Posterior cingulate gyrus (tissue), 11 donors: ENCODE data around the gene SRRT.

ENCODE experiments used
- DNase-seq, 10 donors: peaks; one replicate each; pipeline versions ENCODE4 v3.0.0 to v3.0.0-alpha.2; 2020 to 2021; ENCODE audit warnings: mixed read lengths in 3 of 10
- intact Hi-C: fragments of 100-400 bp; cut with DNase I; formaldehyde crosslinking; loops from one replicate; pipeline ENCODE4 v1.15.1; 2023

SRRT gene

DNA sequence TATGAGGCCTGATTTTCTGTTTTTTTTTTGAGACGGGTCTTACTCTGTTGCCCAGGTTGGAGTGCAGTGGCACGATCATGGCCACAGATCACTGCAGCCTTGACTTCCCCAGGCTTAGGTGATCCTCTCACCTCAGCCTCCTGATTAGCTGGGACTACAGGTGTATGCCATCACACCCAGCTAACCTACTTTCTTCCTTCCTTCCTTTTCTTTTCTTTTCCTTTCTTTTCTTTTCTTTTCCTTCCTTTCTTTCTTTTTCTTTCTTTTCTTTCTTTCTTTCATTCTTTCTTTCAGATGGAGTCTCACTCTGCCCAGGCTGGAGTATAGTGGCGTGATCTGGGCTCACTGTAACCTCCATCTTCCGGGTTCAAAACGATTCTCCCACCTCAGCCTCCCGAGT is 3.8 kb downstream of the SRRT start:
- no peak for DNase-seq
- intact Hi-C loops = no loop called here

GRCh38 chr7:100879685-100880261 is 4.9 kb downstream of the SRRT start:
- intact Hi-C loops = no loop called here
- peak in 1 of 10 donors; percentile 66 for DNase-seq

DNA sequence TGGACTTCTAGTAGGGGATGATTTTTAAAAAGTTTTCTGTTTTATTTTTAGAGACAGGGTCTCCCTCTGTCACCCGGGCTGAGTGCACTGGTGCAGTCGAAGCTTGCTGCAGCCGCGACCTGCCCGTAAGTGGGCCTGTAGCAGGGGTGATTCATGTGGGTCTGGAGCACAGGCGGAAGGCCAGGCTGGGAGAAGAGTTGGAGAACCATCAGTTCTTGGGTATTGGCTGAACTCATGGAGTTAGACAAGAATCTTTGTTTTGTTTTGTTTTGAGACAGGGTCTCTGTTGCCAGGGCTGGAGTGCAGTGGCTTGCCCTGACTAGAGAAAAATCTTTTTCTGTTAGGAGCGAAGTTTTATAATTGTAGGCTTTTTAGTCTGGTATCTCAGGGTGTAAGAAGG is 5.7 kb downstream of the SRRT start:
- intact Hi-C loops = no loop called here
- peak in 1 of 10 donors; percentile 29 for DNase-seq

GRCh38 chr7:100881136-100881535 is 6.2 kb downstream of the SRRT start:
- intact Hi-C loops = no loop called here
- DNase-seq = peak in 1 of 10 donors; percentile 21

- no peak for DNase-seq
- intact Hi-C loops = no loop called here
These were observed 7.3 kb downstream of the SRRT start for GRCh38 chr7:100882201-100882600.

- peak in 2 of 10 donors; percentile 86 to 92 for DNase-seq
- intact Hi-C loops = no loop called here
These were observed 8.1 kb downstream of the SRRT start for GRCh38 chr7:100882785-100883526.

DNA sequence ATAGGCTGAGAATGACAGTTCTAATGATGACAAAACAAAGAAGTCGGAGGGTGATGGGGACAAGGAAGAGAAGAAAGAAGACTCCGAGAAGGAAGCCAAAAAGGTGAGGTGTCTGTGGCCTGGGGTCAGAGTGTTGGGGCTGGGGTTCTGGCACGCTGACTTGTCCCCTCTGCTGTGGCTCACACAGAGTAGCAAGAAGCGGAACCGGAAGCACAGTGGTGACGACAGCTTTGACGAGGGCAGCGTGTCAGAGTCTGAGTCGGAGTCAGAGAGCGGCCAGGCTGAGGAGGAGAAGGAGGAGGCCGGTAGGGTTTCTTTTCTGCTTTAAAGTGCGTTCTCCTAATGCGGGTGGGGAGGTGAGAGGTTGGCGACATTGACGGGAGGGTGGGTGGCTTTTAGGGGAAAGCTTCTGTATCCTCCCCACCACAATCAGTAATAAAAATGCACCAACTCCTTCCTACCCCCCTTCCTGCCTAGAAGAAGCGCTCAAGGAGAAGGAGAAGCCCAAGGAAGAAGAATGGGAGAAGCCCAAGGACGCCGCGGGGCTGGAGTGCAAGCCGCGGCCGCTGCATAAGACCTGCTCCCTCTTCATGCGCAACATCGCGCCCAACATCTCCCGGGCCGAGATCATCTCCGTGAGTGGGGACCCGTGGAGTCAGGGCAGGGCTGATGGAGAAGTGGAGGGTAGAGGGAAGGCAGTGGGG is 10.0 kb downstream of the SRRT start:
- DNase-seq = no peak
- intact Hi-C loops = no loop called here

DNA sequence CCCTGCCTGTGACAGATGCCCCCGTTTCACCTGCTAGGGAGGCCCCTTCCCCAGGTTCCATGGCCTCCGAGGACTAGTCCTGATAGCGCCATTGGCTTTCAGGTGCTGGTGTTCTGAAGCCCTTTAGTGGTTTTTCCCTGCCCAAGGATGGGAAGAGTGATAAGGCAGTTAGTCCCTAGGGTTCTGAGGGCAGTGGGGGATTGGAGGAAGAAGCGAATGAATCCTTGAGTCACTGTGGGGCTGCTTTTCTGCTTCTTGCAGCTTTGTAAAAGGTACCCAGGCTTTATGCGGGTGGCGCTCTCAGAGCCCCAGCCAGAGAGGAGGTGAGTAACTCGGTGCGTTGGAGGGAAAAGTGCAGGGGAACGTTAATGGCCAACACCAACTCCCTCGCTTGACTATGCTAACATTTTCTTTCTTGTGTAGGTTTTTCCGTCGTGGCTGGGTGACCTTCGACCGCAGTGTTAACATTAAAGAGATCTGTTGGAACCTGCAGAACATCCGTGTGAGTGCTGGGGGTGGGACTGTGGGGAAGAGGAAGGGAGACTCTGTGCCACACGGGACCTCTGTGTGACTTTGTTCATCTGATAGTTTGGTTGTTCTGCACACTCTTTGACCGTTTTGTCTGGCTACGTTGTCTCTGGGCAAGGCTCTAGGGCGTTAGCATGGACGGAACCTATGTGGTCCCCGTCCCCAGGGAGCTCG is 10.7 kb downstream of the SRRT start:
- intact Hi-C loops = no loop called here
- no peak for DNase-seq

- intact Hi-C loops = no loop called here
- no peak for DNase-seq
These were observed 11.4 kb downstream of the SRRT start for GRCh38 chr7:100886142-100886935.

DNA sequence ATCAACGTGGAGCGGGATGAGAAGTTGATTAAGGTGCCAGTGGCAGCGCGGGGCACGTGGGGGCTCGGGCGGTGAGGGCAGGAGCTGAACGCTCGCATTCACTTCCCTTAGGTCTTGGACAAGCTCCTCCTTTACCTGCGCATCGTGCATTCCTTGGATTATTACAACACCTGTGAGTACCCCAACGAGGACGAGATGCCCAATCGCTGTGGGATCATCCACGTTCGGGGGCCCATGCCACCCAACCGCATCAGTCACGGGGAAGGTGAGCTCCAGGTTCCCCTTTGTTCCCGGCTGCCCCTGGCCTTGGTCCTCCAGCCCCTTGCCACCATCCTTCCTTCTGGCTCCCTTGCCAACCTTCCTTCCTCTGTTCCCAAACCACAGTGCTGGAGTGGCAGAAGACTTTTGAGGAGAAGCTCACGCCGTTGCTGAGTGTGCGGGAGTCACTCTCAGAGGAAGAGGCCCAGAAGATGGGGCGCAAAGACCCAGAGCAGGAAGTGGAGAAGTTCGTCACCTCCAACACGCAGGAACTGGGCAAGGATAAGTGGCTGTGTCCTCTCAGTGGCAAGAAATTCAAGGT is 12.1 kb downstream of the SRRT start:
- intact Hi-C loops = no loop called here

DNA sequence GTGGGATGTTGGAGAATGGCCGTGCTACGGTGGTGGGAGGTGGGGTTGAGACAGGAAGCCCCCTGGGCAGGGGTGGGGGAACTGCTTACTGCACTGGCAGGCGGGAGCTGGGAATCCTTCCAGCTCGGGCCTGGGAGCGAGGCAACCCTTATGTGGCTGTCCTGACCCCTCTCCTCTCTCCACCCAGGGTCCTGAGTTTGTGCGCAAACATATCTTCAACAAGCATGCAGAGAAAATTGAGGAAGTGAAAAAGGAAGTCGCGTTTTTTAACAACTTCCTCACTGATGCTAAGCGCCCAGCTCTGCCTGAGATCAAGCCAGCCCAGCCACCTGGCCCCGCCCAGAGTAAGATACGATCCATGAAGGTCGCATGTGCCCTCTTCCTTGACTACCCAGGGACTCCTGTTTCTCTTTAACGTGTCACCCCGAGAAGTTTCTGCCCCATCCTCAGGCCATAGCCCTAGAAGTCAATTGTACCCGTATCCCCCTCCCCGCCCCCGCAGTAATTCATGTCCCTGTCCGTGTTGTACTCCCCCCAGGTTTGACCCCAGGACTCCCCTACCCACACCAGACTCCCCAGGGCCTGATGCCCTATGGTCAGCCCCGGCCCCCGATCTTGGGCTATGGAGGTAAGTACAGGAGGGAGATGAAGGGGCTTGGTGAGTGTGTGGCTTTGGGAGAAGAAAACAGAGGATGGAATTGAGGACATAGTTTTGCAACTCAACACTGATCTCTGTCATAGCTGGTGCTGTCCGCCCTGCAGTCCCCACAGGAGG is 12.8 kb downstream of the SRRT start:
- intact Hi-C loops = loop anchor here (2.0 kb wide), 1 partner anchor 13 kb away; the partner anchor contains the start of gene SRRT
- peak in 1 of 10 donors; percentile 77 for DNase-seq

More for the DNA sequence above, 12.1 kb downstream of the SRRT start:
- DNase-seq = no peak

DNA sequence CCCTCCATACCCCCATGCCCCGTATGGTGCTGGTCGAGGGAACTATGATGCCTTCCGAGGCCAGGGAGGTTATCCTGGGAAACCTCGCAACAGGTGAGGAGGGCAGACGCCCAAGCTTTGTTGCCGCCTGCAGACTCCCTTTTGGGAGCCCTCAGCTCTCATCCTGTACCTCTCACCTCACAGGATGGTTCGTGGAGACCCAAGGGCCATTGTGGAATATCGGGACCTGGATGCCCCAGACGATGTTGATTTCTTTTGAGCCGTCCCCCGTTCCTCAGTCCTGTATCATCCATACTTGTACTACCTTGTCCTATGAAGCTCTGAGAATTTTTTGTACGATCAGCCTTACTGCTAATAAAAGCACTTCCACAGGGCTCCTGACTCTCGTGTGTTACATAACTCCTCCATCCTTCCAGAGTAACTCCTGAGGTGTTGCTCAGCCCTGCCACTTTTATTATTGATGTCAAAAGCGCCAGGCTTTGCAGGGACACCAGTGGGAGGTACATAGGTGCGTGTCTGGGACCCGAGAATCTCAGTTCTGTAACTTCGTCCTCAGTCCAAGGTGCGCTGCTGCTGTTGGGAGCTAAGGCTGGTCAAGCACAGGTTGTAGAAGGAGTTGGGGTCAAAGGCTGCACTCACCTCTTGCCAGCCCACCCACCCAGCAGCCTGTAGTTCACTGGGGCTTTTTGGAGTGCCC is 13.5 kb downstream of the SRRT start:
- peak in 1 of 10 donors; percentile 18 for DNase-seq
- intact Hi-C loops = loop anchor here (2.0 kb wide), 1 partner anchor 14 kb away; the partner anchor contains the start of gene SRRT

GRCh38 chr7:100888988-100889750 is 14.3 kb downstream of the SRRT start, which contains the start of gene UFSP1:
Gene UFSP1 (minus strand): TSS chr7:100889715. CDS start chr7:100889271, 444 bp downstream.
- intact Hi-C loops = loop anchor here (2.0 kb wide), 1 partner anchor 14 kb away; the partner anchor contains the start of gene SRRT
- peak in 1 of 10 donors; percentile 82 for DNase-seq

GRCh38 chr7:100890653-100891567 is 16.0 kb downstream of the SRRT start:
- no peak for DNase-seq
- intact Hi-C loops = no loop called here

DNA sequence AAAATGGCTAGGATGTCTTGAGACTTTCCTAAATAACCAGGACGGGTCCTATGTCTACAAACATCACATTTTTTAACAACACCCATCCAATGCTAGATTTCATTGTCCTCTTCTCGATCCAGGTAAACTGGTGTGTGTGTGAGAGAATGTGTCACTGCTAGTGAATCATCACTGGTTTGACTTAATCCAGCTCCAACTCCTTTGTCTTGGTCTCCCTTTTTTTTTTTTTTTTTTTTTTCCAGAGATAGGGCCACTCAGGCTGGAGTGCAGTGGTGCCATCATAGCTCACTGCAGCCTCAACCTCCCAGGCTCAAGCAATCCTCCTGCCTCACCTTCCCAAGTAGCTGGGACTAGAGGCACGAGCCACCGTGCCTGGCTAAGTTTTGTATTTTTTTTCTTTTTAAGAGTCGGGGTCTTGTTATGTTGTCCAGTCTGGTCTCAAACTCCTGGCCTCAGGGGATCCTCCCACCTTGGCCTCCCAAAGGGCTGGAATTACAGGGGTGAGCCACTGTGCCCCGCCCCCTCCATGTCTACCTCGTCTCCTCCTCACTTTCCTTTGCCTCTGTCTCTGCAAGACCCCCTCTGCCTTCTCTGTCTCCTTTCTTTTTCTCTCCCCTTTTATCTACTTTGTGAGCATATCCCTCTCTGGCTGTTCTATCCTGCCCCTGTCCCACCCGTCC is 16.8 kb downstream of the SRRT start:
- intact Hi-C loops = no loop called here
- DNase-seq = peak in 2 of 10 donors; percentile 24 to 44
